Omental fat pad (tissue), 4 donors: ENCODE data around the gene RBBP5. TPM values are rescaled to one million over a fixed set of nuclear protein-coding genes. Genes with fewer than 3 reads are reported as not detected.

ENCODE experiments used
- ATAC-seq: fragments of 150-250 bp; one replicate; pipeline ENCODE4 v1.9.1; 2016; ENCODE audit warnings: mild to moderate bottlenecking, moderate library complexity; ENCODE audit not compliant: low FRiP score
- DNase-seq: peaks from one replicate; pipeline ENCODE4 v3.0.0-alpha.2; 2019; ENCODE audit warnings: low spot score
- total RNA-seq, 4 donors: library from RNA; depleted of rRNA; stranded (reverse); fragments of >200 nt; gene quantifications; one replicate each; pipeline ENCODE4 v1.1.0, GENCODE V29; 2016
- TF ChIP-seq, protein P1 (sequence below), 3 donors: fragments of 450-650 bp; IDR thresholded peaks; one replicate each; pipeline ENCODE4 v1.5.1; 2016 to 2017; ENCODE audit warnings: antibody characterized with exemption in 3 of 3, mild to moderate bottlenecking in 3 of 3, moderate library complexity in 2 of 3

RBBP5 gene
- total RNA-seq, 4 donors from 2014 or later = 11.9 to 15.6 (median 12.8) TPM

DNA sequence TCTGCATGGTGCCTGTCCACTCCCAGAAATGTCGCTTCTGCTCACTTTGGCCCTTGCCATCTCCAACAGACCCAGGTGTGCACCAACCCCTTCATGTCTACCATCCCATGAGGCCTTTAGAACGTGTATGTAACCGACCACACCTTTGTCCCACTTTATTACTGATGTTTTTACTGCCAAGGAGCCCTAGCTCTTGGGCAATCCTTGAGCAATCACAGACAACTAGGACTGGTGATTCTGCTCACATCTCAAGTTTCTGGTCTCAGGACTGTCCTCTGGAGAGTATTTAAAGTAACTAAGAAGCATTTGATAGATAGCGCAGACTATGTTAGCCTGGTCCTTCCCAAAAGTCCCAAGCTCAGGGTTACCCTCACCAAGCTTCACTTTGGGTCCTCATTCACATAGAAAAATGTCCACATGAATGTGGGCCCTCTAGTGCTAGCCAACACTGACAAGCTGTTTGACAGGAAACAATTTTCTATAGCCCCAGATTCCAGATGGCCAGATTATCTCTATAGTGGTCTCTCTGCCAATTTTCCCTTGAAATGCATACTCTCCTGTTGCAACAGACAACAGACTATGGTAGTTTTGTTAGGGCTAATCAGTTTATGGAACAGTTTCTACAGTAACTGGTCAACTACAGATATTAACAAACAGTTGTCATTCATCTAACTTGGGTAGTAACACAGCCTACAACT, 30.6 kb downstream of the RBBP5 start:
- DNase-seq = no peak
- peak; percentile 41 for ATAC-seq
- TF ChIP-seq, protein P1, sequence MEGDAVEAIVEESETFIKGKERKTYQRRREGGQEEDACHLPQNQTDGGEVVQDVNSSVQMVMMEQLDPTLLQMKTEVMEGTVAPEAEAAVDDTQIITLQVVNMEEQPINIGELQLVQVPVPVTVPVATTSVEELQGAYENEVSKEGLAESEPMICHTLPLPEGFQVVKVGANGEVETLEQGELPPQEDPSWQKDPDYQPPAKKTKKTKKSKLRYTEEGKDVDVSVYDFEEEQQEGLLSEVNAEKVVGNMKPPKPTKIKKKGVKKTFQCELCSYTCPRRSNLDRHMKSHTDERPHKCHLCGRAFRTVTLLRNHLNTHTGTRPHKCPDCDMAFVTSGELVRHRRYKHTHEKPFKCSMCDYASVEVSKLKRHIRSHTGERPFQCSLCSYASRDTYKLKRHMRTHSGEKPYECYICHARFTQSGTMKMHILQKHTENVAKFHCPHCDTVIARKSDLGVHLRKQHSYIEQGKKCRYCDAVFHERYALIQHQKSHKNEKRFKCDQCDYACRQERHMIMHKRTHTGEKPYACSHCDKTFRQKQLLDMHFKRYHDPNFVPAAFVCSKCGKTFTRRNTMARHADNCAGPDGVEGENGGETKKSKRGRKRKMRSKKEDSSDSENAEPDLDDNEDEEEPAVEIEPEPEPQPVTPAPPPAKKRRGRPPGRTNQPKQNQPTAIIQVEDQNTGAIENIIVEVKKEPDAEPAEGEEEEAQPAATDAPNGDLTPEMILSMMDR (IDR thresholded peaks at IDR 0.05) = no peak

DNA sequence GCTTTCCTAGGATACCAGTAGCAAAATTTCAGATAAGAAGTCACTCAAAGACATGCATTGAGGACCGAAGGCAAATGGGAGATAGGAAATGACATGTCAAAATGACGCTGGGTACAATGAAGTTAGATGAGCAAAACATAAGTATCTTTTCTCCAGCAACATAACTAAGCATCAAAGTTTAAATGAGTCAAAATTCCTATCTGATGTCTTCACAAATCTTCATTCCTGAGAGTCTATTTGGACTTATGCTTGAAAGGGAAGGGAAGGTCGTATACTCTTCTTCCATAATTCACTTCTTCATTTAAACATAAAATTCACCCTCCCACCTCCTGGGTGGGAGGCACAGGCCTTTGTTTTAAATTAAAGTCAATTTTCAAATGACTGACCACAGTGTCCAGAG, 33.4 kb downstream of the RBBP5 start:
- TF ChIP-seq, protein P1 (IDR thresholded peaks at IDR 0.05) = no peak

DNA sequence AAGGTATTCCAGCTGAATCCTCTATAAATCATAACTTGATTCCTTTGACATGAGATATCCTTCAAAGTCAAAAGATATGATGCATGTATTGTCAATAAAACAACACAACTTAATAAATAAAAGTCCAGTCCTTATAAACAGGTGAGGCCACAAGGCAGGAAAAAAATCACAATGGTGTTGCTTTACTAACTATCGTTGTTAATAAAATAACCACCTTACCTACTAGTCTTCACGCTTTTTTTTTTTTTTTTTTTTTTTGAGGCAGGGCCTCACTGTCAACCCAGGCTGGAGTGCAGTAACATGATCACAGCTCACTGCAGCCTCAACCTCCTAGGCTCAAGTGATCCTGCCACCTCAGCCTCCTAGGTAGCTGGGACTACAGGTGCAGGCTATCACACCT, 37.4 kb downstream of the RBBP5 start, which contains the start of gene TMEM81:
Gene TMEM81 (minus strand): TSS at position 101 of the 400 bp plus-strand sequence. CDS start 140 bp downstream, outside the sequence.
- DNase-seq = no peak
- TF ChIP-seq, protein P1 (IDR thresholded peaks at IDR 0.05) = no peak
- ATAC-seq = no peak

More for the DNA sequence above, 33.4 kb downstream of the RBBP5 start:
- DNase-seq (no peak), ATAC-seq (no peak)

- DNase-seq (no peak), ATAC-seq (no peak)
- TF ChIP-seq, protein P1 (IDR thresholded peaks at IDR 0.05) = no peak
These were observed 39.3 kb downstream of the RBBP5 start for GRCh38 chr1:205082431-205082830.

DNA sequence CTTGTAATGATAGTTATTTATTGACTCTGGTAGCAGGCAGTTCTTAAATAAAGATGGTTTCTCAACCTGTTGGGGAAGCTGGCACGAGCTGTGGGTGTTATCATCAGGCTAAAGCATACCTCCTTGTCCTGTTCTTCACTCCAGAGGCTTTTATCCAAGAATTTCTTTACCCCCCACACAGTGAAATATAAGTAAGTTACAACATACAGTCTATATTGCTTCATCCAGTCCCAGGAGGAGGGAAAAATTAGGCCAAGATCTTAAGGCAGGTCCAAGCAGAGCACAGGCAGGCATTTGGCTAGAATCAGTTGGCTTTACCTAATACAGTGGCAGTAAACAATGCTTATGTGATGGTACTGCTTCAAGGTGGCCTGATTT, 43.9 kb downstream of the RBBP5 start:
- DNase-seq = no peak
- TF ChIP-seq, protein P1 (IDR thresholded peaks at IDR 0.05) = no peak
- ATAC-seq = peak; percentile 85

GRCh38 chr1:205077158-205077933, 44.4 kb downstream of the RBBP5 start:
- ATAC-seq (no peak), DNase-seq (no peak)
- TF ChIP-seq, protein P1 (IDR thresholded peaks at IDR 0.05) = no peak
